Suprapubic skin (tissue), 4 donors: Measurements from ENCODE around the gene ZMIZ2.

Experiments
- CTCF ChIP-seq, 2 donors: fragments of 200-600 bp in 1 of 2; fragments of 450-650 bp in 1 of 2; sonication (generic) in 1 of 2; IDR thresholded peaks; one replicate each; pipeline ENCODE4 v1.5.1; 2016 to 2019; ENCODE audit warnings: antibody characterized with exemption in 2 of 2, mild to moderate bottlenecking in 1 of 2, moderate library complexity in 1 of 2
- EP300 ChIP-seq: sonication (generic); formaldehyde crosslinking; IDR thresholded peaks from one replicate; pipeline ENCODE4 v1.6.1; 2017; ENCODE audit warnings: antibody characterized with exemption
- POLR2A ChIP-seq, 2 donors: fragments of 450-650 bp; IDR thresholded peaks; one replicate each; pipeline ENCODE4 v1.6.1; 2017; ENCODE audit warnings: antibody characterized with exemption in 2 of 2, mild to moderate bottlenecking in 2 of 2, moderate library complexity in 2 of 2
- POLR2AphosphoS5 ChIP-seq, 3 donors: sonication (generic); formaldehyde crosslinking; IDR thresholded peaks; one replicate each; pipeline ENCODE4 v1.6.1; 2017; ENCODE audit warnings: antibody characterized with exemption in 3 of 3

- no peak for TF ChIP-seq POLR2A (IDR thresholded peaks at IDR 0.05)
- no peak for TF ChIP-seq CTCF (IDR thresholded peaks at IDR 0.05)
- no peak for TF ChIP-seq EP300
- no peak for TF ChIP-seq POLR2AphosphoS5 (IDR thresholded peaks at IDR 0.05)
Measured at GRCh38 chr7:44808914-44809393, 60.3 kb downstream of the ZMIZ2 start.
